Measurements from ENCODE around the gene MATN4.

- TF ChIP-seq CTCF (IDR thresholded peaks at IDR 0.05; ENCODE audit: low read depth, low read length) (no peak), POLR2A (IDR thresholded peaks at IDR 0.05; ENCODE audit: extremely low read depth, insufficient read length) (no peak), MAX (IDR thresholded peaks at IDR 0.05; ENCODE audit: low read depth, low read length) (no peak)
Observed at GRCh38 chr20:45320948-45321595, 13.0 kb upstream of the MATN4 start.

All from NB4 (cell line).